Suprapubic skin (tissue), 4 donors: ENCODE data around the gene IGSF11. TPM values are rescaled to one million over a fixed set of nuclear protein-coding genes. Genes with fewer than 3 reads are reported as not detected.

Source experiments
- DNase-seq, 2 donors: peaks; one replicate each; pipeline ENCODE4 v3.0.0-alpha.2; 2019; ENCODE audit warnings: low spot score in 2 of 2
- H3K27ac ChIP-seq: fragments of 200-600 bp; sonication (generic); one replicate; pipeline ENCODE4 v1.5.1; 2019
- H3K27me3 ChIP-seq: fragments of 200-600 bp; sonication (generic); one replicate; pipeline ENCODE4 v1.5.1; 2019
- H3K36me3 ChIP-seq: fragments of 200-600 bp; sonication (generic); one replicate; pipeline ENCODE4 v1.5.1; 2019
- H3K4me1 ChIP-seq: fragments of 200-600 bp; sonication (generic); one replicate; pipeline ENCODE4 v1.5.1; 2019
- H3K4me3 ChIP-seq: fragments of 200-600 bp; sonication (generic); one replicate; pipeline ENCODE4 v1.5.1; 2019; ENCODE audit warnings: mild to moderate bottlenecking
- H3K9me3 ChIP-seq: fragments of 200-600 bp; sonication (generic); one replicate; pipeline ENCODE4 v1.5.1; 2019
- CTCF ChIP-seq, 2 donors: fragments of 200-600 bp in 1 of 2; fragments of 450-650 bp in 1 of 2; sonication (generic) in 1 of 2; IDR thresholded peaks; one replicate each; pipeline ENCODE4 v1.5.1; 2016 to 2019; ENCODE audit warnings: antibody characterized with exemption in 2 of 2, mild to moderate bottlenecking in 1 of 2, moderate library complexity in 1 of 2
- EP300 ChIP-seq: sonication (generic); formaldehyde crosslinking; IDR thresholded peaks from one replicate; pipeline ENCODE4 v1.6.1; 2017; ENCODE audit warnings: antibody characterized with exemption
- POLR2A ChIP-seq, 2 donors: fragments of 450-650 bp; IDR thresholded peaks; one replicate each; pipeline ENCODE4 v1.6.1; 2017; ENCODE audit warnings: antibody characterized with exemption in 2 of 2, mild to moderate bottlenecking in 2 of 2, moderate library complexity in 2 of 2
- POLR2AphosphoS5 ChIP-seq, 3 donors: sonication (generic); formaldehyde crosslinking; IDR thresholded peaks; one replicate each; pipeline ENCODE4 v1.6.1; 2017; ENCODE audit warnings: antibody characterized with exemption in 3 of 3
- WGBS: methylation state at CpG from one replicate; pipeline ENCODE4 v1.1.5; 2018; 5-methylcytosine and 5-hydroxymethylcytosine counted together
- total RNA-seq, 4 donors: library from RNA; depleted of rRNA; stranded (reverse); fragments of >200 nt; gene quantifications; one replicate each; pipeline ENCODE4 v1.1.0, GENCODE V29; 2016

Gene IGSF11
- total RNA-seq, 4 donors from 2014 or later: 1.9 to 9.6 (median 2.0) TPM

GRCh38 chr3:118990823-118991560 is 43.7 kb downstream of the IGSF11 start:
- no peak for DNase-seq
- no peaks in the 10 kb centered on the region for H3K9me3 ChIP-seq
- no peaks in the 10 kb centered on the region for H3K4me1 ChIP-seq
- 67% methylated on average over 3 of the region's 3 CpGs for WGBS
- H3K27ac ChIP-seq: peak overlapping the region; percentile 21
- TF ChIP-seq CTCF (IDR thresholded peaks at IDR 0.05) (no peak), POLR2A (IDR thresholded peaks at IDR 0.05) (no peak), EP300 (no peak), POLR2AphosphoS5 (IDR thresholded peaks at IDR 0.05) (no peak)
- H3K4me3 ChIP-seq: no peak overlapping the region
- H3K27me3 ChIP-seq: no peaks in the 10 kb centered on the region
- no peaks in the 10 kb centered on the region for H3K36me3 ChIP-seq

GRCh38 chr3:118988198-118989130 is 46.2 kb downstream of the IGSF11 start:
- H3K4me1 ChIP-seq: no peaks in the 10 kb centered on the region
- H3K36me3 ChIP-seq: no peaks in the 10 kb centered on the region
- H3K27me3 ChIP-seq: no peaks in the 10 kb centered on the region
- no peak for TF ChIP-seq POLR2A (IDR thresholded peaks at IDR 0.05)
- no peak for TF ChIP-seq EP300
- no peak for TF ChIP-seq POLR2AphosphoS5 (IDR thresholded peaks at IDR 0.05)
- no peak for TF ChIP-seq CTCF (IDR thresholded peaks at IDR 0.05)
- H3K27ac ChIP-seq: no peak overlapping the region
- no peak for DNase-seq
- H3K4me3 ChIP-seq: no peak overlapping the region
- no peaks in the 10 kb centered on the region for H3K9me3 ChIP-seq
- 45% methylated on average over 6 of the region's 6 CpGs for WGBS

- no peaks in the 10 kb centered on the region for H3K36me3 ChIP-seq
- no peak overlapping the region for H3K4me3 ChIP-seq
- H3K9me3 ChIP-seq: no peaks in the 10 kb centered on the region
- no peak for DNase-seq
- H3K27ac ChIP-seq: no peak overlapping the region
- H3K27me3 ChIP-seq: no peaks in the 10 kb centered on the region
- no peaks in the 10 kb centered on the region for H3K4me1 ChIP-seq
- WGBS: 6% methylated on average over 2 of the region's 2 CpGs
- TF ChIP-seq POLR2A (IDR thresholded peaks at IDR 0.05) (no peak), POLR2AphosphoS5 (IDR thresholded peaks at IDR 0.05) (no peak)
Observed at GRCh38 chr3:118987477-118987876, 47.2 kb downstream of the IGSF11 start.

- 76% methylated on average over 2 of the region's 2 CpGs for WGBS
Observed at GRCh38 chr3:118986734-118987133, 47.9 kb downstream of the IGSF11 start.

DNA sequence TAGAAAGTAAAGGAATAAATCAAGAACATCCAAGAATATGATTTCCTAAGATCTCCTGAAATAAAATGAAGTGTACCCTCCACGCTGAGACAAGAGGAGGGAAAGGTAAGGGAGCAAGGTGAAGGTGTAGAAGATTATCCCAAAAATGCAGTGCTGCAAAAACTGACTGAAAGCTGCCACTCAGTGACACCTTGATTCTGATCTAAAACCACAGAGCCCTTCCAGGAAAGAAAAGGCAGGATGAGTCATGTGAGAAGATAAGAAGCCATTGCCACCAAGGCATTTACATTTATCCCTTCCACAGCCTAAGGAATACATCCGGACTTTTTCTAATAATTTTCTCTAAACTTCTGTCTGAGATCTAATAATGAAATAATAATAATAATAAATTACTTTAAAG is 49.9 kb downstream of the IGSF11 start:
- no peak for TF ChIP-seq EP300
- TF ChIP-seq POLR2A (IDR thresholded peaks at IDR 0.05): no peak
- no peak for TF ChIP-seq POLR2AphosphoS5 (IDR thresholded peaks at IDR 0.05)
- no peak for TF ChIP-seq CTCF (IDR thresholded peaks at IDR 0.05)
- H3K27me3 ChIP-seq: no peaks in the 10 kb centered on the region

More at GRCh38 chr3:118986734-118987133, 47.9 kb downstream of the IGSF11 start:
- TF ChIP-seq CTCF (IDR thresholded peaks at IDR 0.05): no peak
- no peak for TF ChIP-seq EP300
- TF ChIP-seq POLR2AphosphoS5 (IDR thresholded peaks at IDR 0.05): no peak
- TF ChIP-seq POLR2A (IDR thresholded peaks at IDR 0.05): no peak
- Histone ChIP-seq H3K4me3 (no peak overlapping the region), H3K36me3 (no peaks in the 10 kb centered on the region), H3K27me3 (no peaks in the 10 kb centered on the region), H3K9me3 (no peaks in the 10 kb centered on the region), H3K4me1 (no peaks in the 10 kb centered on the region), H3K27ac (no peak overlapping the region)
- DNase-seq: no peak

More for the DNA sequence above, 49.9 kb downstream of the IGSF11 start:
- H3K9me3 ChIP-seq: no peaks in the 10 kb centered on the region
- WGBS: 81% methylated on average over 2 of the region's 2 CpGs
- no peak for DNase-seq
- H3K4me3 ChIP-seq: no peak overlapping the region
- H3K27ac ChIP-seq: no peak overlapping the region
- H3K36me3 ChIP-seq: no peaks in the 10 kb centered on the region
- H3K4me1 ChIP-seq: no peaks in the 10 kb centered on the region
